ENCODE measurements around the gene ADAM17. TPM values are rescaled to one million over a fixed set of nuclear protein-coding genes. Genes with fewer than 3 reads are reported as not detected.
A peak's percentile ranks its signal among the peaks of the same experiment; 100 is the strongest.

The ADAM17 gene
- total and polyA plus RNA-seq, 2 of the 13 experiments (the other 11 are each of a cell fraction or from before 2014, with no cell fraction given): 6.5 to 33.4 TPM

- TF ChIP-seq PPARG (CRISPR knock-in tag; conservative IDR thresholded peaks at IDR 0.05): no peak
- no peak for TF ChIP-seq PRPF4 (IDR thresholded peaks at IDR 0.05; ENCODE audit: low read depth, low read length, poor library complexity, severe bottlenecking)
- TF ChIP-seq DMTF1 (CRISPR knock-in tag; IDR thresholded peaks at IDR 0.05): no peak
- TF ChIP-seq ZNF841 (CRISPR knock-in tag; IDR thresholded peaks at IDR 0.05; ENCODE audit: borderline replicate concordance): no peak
- TF ChIP-seq ZNF788 (CRISPR knock-in tag; IDR thresholded peaks at IDR 0.05; ENCODE audit: borderline replicate concordance): no peak
- no peak for TF ChIP-seq ZUFSP (CRISPR knock-in tag; IDR thresholded peaks at IDR 0.05; ENCODE audit: borderline replicate concordance)
- TF ChIP-seq ZBTB33 (CRISPR knock-in tag; IDR thresholded peaks at IDR 0.05): no peak
- peak; percentile 13; the same call in 1 of the 2 replicates for TF ChIP-seq SAP130 (CRISPR knock-in tag; IDR thresholded peaks at IDR 0.05; ENCODE audit: low read depth)
- no peak for TF ChIP-seq SNAI1 (CRISPR knock-in tag; IDR thresholded peaks at IDR 0.05; ENCODE audit: borderline replicate concordance)
- no peak for TF ChIP-seq FOXP4 (CRISPR knock-in tag; IDR thresholded peaks at IDR 0.05)
- no peak for TF ChIP-seq ZNF737 (CRISPR knock-in tag; IDR thresholded peaks at IDR 0.05; ENCODE audit: borderline replicate concordance)
- TF ChIP-seq THRA (CRISPR knock-in tag; IDR thresholded peaks at IDR 0.05; ENCODE audit: borderline replicate concordance): peak; percentile 82; the same call in 1 of the 2 replicates
- no peak for TF ChIP-seq SRSF4 (IDR thresholded peaks at IDR 0.05; ENCODE audit: low read depth, low read length, poor library complexity, severe bottlenecking)
- TF ChIP-seq THAP11 (CRISPR knock-in tag; IDR thresholded peaks at IDR 0.05): 0 out of 2 replicates have a peak, but pooled peaks have one; percentile 20
- peak; percentile 54 for TF ChIP-seq NR2C2 (CRISPR knock-in tag; IDR thresholded peaks at IDR 0.05; ENCODE audit: borderline replicate concordance)
- peak; percentile 78 for TF ChIP-seq RARA (CRISPR knock-in tag; IDR thresholded peaks at IDR 0.05)
- no peak for TF ChIP-seq LBX2 (CRISPR knock-in tag; IDR thresholded peaks at IDR 0.05; ENCODE audit: borderline replicate concordance)
- no peak for TF ChIP-seq MEIS2 (CRISPR knock-in tag; IDR thresholded peaks at IDR 0.05)
Observed at GRCh38 chr2:9578467-9579235, 23.0 kb upstream of the ADAM17 start (continued).
